Kidney (tissue), 14 donors: ENCODE data around the gene MATN1. TPM values are rescaled to one million over a fixed set of nuclear protein-coding genes. Genes with fewer than 3 reads are reported as not detected.

Experiments
- DNase-seq, 5 donors: peaks; one replicate each; pipeline ENCODE4 v3.0.0-alpha.2; 2013 to 2020
- FAIRE-seq: peaks from 2 replicates; lab custom pipeline; 2012; peaks lifted over from hg19 to GRCh38; lab: Jason Lieb, UNC
- H3K27ac ChIP-seq, 2 donors: one replicate each; pipeline ENCODE4 v1.7.0; 2013; ENCODE audit warnings: low read depth in 2 of 2, low read length in 2 of 2, inconsistent platforms in 1 of 2
- H3K27me3 ChIP-seq: one replicate; pipeline ENCODE4 v1.7.1; 2013; ENCODE audit warnings: low read length, inconsistent platforms; ENCODE audit not compliant: control insufficient read depth, insufficient read depth
- H3K36me3 ChIP-seq, 3 donors: one replicate each; pipeline versions ENCODE4 v1.7.0 to v1.7.1; 2013; ENCODE audit warnings: low read length in 3 of 3, control low read depth in 1 of 3, inconsistent platforms in 1 of 3; ENCODE audit not compliant: insufficient read depth in 3 of 3, control insufficient read depth in 2 of 3
- H3K4me1 ChIP-seq, 3 donors: one replicate each; pipeline versions ENCODE4 v1.7.0 to v1.7.1; 2013; ENCODE audit warnings: low read length in 3 of 3, inconsistent platforms in 1 of 3, low read depth in 1 of 3; ENCODE audit not compliant: control insufficient read depth in 2 of 3, insufficient read depth in 2 of 3
- H3K4me3 ChIP-seq, 3 donors: one replicate each; pipeline versions ENCODE4 v1.7.0 to v1.8.1; 2013; ENCODE audit warnings: low read length in 3 of 3, control low read depth in 1 of 3, inconsistent platforms in 1 of 3
- H3K9ac ChIP-seq, 3 donors: one replicate each; pipeline versions ENCODE4 v1.7.0 to v1.7.1; 2013; ENCODE audit warnings: low read length in 3 of 3, control low read depth in 1 of 3, inconsistent platforms in 1 of 3
- H3K9me3 ChIP-seq, 3 donors: one replicate each; pipeline versions ENCODE4 v1.7.0 to v1.7.1; 2013; ENCODE audit warnings: low read length in 3 of 3, control low read depth in 1 of 3, inconsistent platforms in 1 of 3; ENCODE audit not compliant: control insufficient read depth in 2 of 3, insufficient read depth in 1 of 3
- intact Hi-C: fragments of 100-400 bp; cut with DNase I; formaldehyde crosslinking; loops from one replicate; pipeline ENCODE4 v1.11.1; 2022
- polyA plus RNA-seq: library from polyadenylated mRNA; stranded (reverse); fragments of 350-450 nt; fragmentation: Illumina TruSeq; extraction: RNeasy Lipid Tissue Mini Kit (QIAGEN cat#74804); gene quantifications from one replicate; pipeline ENCODE4 v1.2.3, GENCODE V29; 2014; ENCODE audit warnings: low read depth, low replicate concordance; ENCODE audit not compliant: insufficient read depth
- total RNA-seq: library from RNA; stranded (reverse); fragmentation: NEBNext Ultra II Directional; extraction: Animal tissue kit (Norgen Biotek cat#: 25700); gene quantifications from one replicate; pipeline ENCODE4 v1.2.1, GENCODE V29; 2021
- TF ChIP-seq, protein P1 (sequence below): IDR thresholded peaks from 3 replicates; pipeline ENCODE4 v1.5.1; 2012; ENCODE audit warnings: mild to moderate bottlenecking, moderate library complexity, borderline replicate concordance; ENCODE audit not compliant: insufficient read depth; ENCODE audit errors: extremely low read depth
- donor health status: control.
- donor health status: control.
- donor health status: control.
- donor health status: control.
- donor health status: control.
- donor health status: DM: yes; HTN: yes; CAD: no.
- donor health status: Normal renal cell carcinoma (clear cell type).

MATN1 gene
- total and polyA plus RNA-seq, 2 donors from 2014 or later: 0.13 TPM; not detected in 1

DNA sequence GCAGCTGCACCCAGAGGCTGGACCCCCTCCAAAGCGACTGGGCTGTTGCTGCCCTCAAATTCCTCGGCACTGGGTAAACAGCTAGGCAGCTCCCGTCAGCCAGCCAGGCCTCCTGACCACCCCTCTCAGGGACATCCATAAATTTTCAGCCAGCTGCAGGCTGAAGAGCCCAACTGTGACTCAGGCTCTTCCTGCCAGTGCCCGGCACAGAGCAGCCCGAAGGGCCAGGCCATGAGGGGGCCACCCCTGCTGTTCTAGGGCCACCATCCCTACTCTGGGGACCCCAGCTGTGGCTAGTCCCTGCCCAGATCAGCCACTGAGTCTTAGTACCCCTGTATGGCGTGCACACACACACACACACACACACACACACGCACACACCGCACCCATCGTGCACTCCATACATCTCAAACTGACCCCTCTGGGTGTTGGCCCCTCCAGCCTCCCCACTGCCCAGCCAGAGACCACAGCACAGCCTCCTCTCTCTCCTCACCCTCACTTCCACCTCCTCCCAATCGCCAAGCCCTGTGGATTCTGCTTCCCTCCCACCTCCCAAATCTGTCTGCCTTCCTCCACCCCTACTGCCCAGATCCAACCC, 40.4 kb upstream of the MATN1 start:
- Histone ChIP-seq H3K27me3 (no peaks in the 10 kb centered on the region), H3K27ac (no peak overlapping the region), H3K9ac (no peak overlapping the region), H3K4me1 (no peaks in the 10 kb centered on the region), H3K9me3 (no peaks in the 10 kb centered on the region), H3K4me3 (no peak overlapping the region), H3K36me3 (no peaks in the 10 kb centered on the region)
- TF ChIP-seq, protein P1, sequence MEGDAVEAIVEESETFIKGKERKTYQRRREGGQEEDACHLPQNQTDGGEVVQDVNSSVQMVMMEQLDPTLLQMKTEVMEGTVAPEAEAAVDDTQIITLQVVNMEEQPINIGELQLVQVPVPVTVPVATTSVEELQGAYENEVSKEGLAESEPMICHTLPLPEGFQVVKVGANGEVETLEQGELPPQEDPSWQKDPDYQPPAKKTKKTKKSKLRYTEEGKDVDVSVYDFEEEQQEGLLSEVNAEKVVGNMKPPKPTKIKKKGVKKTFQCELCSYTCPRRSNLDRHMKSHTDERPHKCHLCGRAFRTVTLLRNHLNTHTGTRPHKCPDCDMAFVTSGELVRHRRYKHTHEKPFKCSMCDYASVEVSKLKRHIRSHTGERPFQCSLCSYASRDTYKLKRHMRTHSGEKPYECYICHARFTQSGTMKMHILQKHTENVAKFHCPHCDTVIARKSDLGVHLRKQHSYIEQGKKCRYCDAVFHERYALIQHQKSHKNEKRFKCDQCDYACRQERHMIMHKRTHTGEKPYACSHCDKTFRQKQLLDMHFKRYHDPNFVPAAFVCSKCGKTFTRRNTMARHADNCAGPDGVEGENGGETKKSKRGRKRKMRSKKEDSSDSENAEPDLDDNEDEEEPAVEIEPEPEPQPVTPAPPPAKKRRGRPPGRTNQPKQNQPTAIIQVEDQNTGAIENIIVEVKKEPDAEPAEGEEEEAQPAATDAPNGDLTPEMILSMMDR: no peak
- FAIRE-seq (no peak), DNase-seq (peak in 4 of 5 donors; percentile 48 to 84 (median 77))
- intact Hi-C loops: no loop called here

DNA sequence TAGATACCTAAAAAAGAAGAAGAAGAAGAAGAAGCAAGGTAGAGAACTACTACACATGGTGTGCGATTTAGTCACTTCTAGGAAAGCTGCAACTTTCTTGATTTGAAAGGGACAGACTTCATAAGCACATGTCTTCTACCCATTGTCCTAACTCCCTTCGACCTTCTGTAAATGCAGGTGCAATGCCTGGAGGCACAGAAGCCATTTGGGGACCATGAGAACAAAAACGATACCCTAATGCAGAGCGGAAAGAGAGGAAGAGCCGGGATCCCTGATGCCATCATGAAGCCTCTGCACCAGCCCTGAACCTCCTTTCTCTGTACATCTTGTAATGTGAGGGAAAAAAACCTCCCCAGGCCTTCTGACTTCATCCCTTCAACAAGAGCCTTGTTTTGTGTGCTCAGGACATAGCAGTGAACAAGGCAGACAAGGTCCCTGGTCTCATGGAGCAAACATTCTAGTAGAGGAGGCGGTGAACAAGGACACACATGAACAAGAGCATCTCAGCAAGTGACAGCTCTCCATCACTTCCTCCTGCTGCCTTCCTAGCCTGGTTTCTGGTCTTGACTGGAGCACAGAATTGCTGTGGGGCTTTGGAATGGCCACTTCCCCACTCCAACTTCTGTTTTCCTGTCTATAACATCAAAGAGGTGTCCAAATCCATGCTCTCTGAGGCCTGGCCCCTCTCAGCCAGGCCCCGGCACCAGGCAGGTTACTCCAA, 39.7 kb upstream of the MATN1 start:
- DNase-seq (no peak), FAIRE-seq (no peak)
- H3K27ac ChIP-seq: no peak overlapping the region
- H3K27me3 ChIP-seq: no peaks in the 10 kb centered on the region
- H3K4me1 ChIP-seq: no peaks in the 10 kb centered on the region
- intact Hi-C loops: no loop called here
- no peak overlapping the region for H3K9ac ChIP-seq
- H3K9me3 ChIP-seq: no peaks in the 10 kb centered on the region
- H3K36me3 ChIP-seq: no peaks in the 10 kb centered on the region
- no peak overlapping the region for H3K4me3 ChIP-seq
- TF ChIP-seq, protein P1: no peak

DNA sequence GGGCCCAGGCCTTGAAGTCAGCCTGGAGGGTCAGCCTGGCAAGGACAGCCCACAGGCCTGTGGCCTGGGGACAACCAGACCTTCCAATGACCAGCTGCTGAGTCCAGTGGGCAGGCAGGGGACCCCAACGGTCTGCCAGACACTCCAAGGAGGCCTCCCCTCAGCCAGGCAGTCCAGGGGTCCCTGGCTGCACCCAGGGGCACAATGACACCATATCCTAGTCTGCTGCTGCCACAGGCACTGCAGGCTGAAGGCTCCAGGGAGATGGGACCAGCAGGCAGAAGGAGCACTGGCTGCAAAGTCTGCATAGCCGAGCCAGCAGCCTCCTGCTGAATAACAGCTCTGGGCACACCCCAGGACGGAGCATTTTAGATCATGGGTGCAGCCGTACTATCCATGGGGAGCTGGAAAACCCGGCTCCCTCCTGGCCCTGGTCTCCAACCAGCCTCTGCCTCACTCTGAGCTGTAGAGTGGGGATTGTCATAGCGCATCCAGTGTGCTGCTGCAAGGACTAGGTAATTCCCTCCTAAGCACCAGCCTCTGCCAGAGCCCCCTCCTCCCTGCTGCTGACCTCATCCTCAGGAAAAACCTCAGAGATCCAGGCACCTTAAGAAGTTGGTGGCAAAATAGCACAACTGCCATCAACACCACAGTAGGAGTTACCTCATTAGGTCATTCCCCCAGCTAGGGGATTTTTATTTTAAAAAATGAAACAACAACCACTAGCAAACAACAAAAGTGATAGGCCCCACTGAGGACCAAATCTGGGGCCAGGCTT, 39.0 kb upstream of the MATN1 start:
- Histone ChIP-seq H3K9me3 (no peaks in the 10 kb centered on the region), H3K9ac (no peak overlapping the region), H3K27ac (no peak overlapping the region), H3K36me3 (no peaks in the 10 kb centered on the region), H3K4me1 (no peaks in the 10 kb centered on the region), H3K4me3 (no peak overlapping the region), H3K27me3 (no peaks in the 10 kb centered on the region)
- FAIRE-seq: no peak
- TF ChIP-seq, protein P1: no peak
- peak in 1 of 5 donors; percentile 68 for DNase-seq
- intact Hi-C loops: no loop called here
